CD4-positive, alpha-beta T cell treated with Interleukin-4 for 4 hours (primary cell): ENCODE results near the gene MICU2.
"Not testable (repeated sequence)": the region's sequence is repeated elsewhere in the genome, so short reads cannot be mapped to it uniquely, and the experiment has no call there.

ENCODE experiments used
- DNase-seq: peaks from one replicate; pipeline ENCODE4 v3.0.0-alpha.2; 2020

Gene MICU2

GRCh38 chr13:21594715-21595545 is 9.0 kb downstream of the MICU2 start:
- DNase-seq, result no peak

GRCh38 chr13:21590665-21591456 is 13.1 kb downstream of the MICU2 start:
- DNase-seq, result not testable (repeated sequence)

GRCh38 chr13:21590231-21590630 is 13.7 kb downstream of the MICU2 start:
- no peak for DNase-seq

- not testable (repeated sequence) for DNase-seq
Observed at GRCh38 chr13:21589510-21589909, 14.5 kb downstream of the MICU2 start.

GRCh38 chr13:21588411-21588810 is 15.6 kb downstream of the MICU2 start:
- not testable (repeated sequence) for DNase-seq

- no peak for DNase-seq
Observed at GRCh38 chr13:21584973-21585592, 18.9 kb downstream of the MICU2 start.

- DNase-seq, result no peak
Observed at GRCh38 chr13:21583478-21583877, 20.5 kb downstream of the MICU2 start.

- no peak for DNase-seq
Observed at GRCh38 chr13:21580736-21581135, 23.2 kb downstream of the MICU2 start.

- peak; percentile 46 for DNase-seq
Observed at GRCh38 chr13:21579754-21580316, 24.1 kb downstream of the MICU2 start.

- no peak for DNase-seq
Observed at GRCh38 chr13:21578748-21579147, 25.2 kb downstream of the MICU2 start.

GRCh38 chr13:21576426-21576825 is 27.5 kb downstream of the MICU2 start:
- no peak for DNase-seq

- DNase-seq, result no peak
Observed at GRCh38 chr13:21573920-21574712, 29.9 kb downstream of the MICU2 start.

GRCh38 chr13:21569686-21570085 is 34.3 kb downstream of the MICU2 start:
- DNase-seq, result no peak

- DNase-seq, result no peak
Observed at GRCh38 chr13:21568854-21569253, 35.1 kb downstream of the MICU2 start.

GRCh38 chr13:21567714-21568113 is 36.3 kb downstream of the MICU2 start:
- DNase-seq, result no peak

- DNase-seq, result peak; percentile 28
Observed at GRCh38 chr13:21557995-21558394, 46.0 kb downstream of the MICU2 start.

GRCh38 chr13:21556051-21556450 is 47.9 kb downstream of the MICU2 start:
- no peak for DNase-seq

- not testable (repeated sequence) for DNase-seq
Observed at GRCh38 chr13:21553261-21553660, 50.7 kb downstream of the MICU2 start.

- no peak for DNase-seq
Observed at GRCh38 chr13:21550918-21551317, 53.1 kb downstream of the MICU2 start.

GRCh38 chr13:21549633-21550032 is 54.3 kb downstream of the MICU2 start:
- DNase-seq, result no peak

GRCh38 chr13:21548577-21548976 is 55.4 kb downstream of the MICU2 start:
- DNase-seq, result no peak

GRCh38 chr13:21546372-21546771 is 57.6 kb downstream of the MICU2 start:
- no peak for DNase-seq
